Memory B cell (primary cell): ENCODE measurements around the gene MS4A3.
"Not testable (repeated sequence)": the region's sequence is repeated elsewhere in the genome, so short reads cannot be mapped to it uniquely, and the experiment has no call there.

Experiments used
- ATAC-seq: fragments of 150-1000 bp; cut with Tn5 transposase; 2 replicates; pipeline ENCODE4 v1.10.0; 2021; ENCODE audit warnings: low read depth, mild to moderate bottlenecking, moderate library complexity
- DNase-seq, 2 donors: peaks; one replicate each; pipeline ENCODE4 v3.0.0; 2022; ENCODE audit warnings: low spot score in 2 of 2
- H3K27ac Mint-ChIP-seq: one replicate; pipeline ENCODE4 v1.8.0; 2022; ENCODE audit warnings: mild to moderate bottlenecking, moderate library complexity, mixed read lengths
- H3K27me3 Mint-ChIP-seq: one replicate; pipeline ENCODE4 v1.8.0; 2022; ENCODE audit warnings: mixed read lengths
- H3K36me3 Mint-ChIP-seq: one replicate; pipeline ENCODE4 v1.8.0; 2022; ENCODE audit warnings: mild to moderate bottlenecking, mixed read lengths
- H3K4me1 Mint-ChIP-seq: one replicate; pipeline ENCODE4 v1.8.0; 2022; ENCODE audit warnings: mixed read lengths
- H3K4me3 Mint-ChIP-seq: one replicate; pipeline ENCODE4 v1.8.0; 2022; ENCODE audit warnings: mild to moderate bottlenecking, moderate library complexity, mixed read lengths
- H3K9me3 Mint-ChIP-seq: one replicate; pipeline ENCODE4 v1.8.0; 2022; ENCODE audit warnings: mixed read lengths

Gene MS4A3

GRCh38 chr11:60108631-60109030 lies 52.2 kb downstream of the MS4A3 start:
- not testable (repeated sequence) for H3K36me3 Mint-ChIP-seq, DNase-seq, H3K4me3 Mint-ChIP-seq, H3K9me3 Mint-ChIP-seq, H3K27ac Mint-ChIP-seq, H3K4me1 Mint-ChIP-seq, H3K27me3 Mint-ChIP-seq, ATAC-seq

DNA sequence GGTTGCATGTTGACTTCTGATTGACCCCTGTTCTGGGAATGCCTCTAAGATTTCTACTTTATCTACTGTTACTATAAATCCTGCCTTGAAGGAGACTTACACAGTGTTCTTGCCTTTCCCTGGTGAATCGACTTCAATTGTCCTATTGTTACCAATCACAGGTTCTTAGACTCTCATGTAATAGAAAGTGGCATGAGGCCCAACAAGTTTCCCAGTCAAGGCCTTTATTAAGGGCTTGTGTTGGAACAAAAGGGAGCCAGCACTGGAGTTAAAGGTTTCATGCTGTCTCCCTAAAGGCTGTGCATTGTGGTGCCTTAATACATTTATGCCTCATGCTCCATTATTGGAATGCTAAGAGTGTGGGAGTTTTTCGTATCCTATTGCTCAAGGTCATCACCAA lies 55.3 kb downstream of the MS4A3 start:
- Mint-ChIP-seq H3K9me3 (no peaks in the 10 kb centered on the region), H3K27ac (no peak overlapping the region), H3K36me3 (no peaks in the 10 kb centered on the region), H3K27me3 (peaks cover 11% of the 10 kb centered on the region), H3K4me1 (no peaks in the 10 kb centered on the region), H3K4me3 (no peak overlapping the region)
- DNase-seq: no peak
- ATAC-seq: no peak

GRCh38 chr11:60116996-60117790 lies 60.7 kb downstream of the MS4A3 start:
- peaks cover 3% of the 10 kb centered on the region for H3K9me3 Mint-ChIP-seq
- no peak overlapping the region for H3K4me3 Mint-ChIP-seq
- no peaks in the 10 kb centered on the region for H3K36me3 Mint-ChIP-seq
- no peak for DNase-seq
- ATAC-seq: no peak
- H3K4me1 Mint-ChIP-seq: no peaks in the 10 kb centered on the region
- peaks cover 13% of the 10 kb centered on the region for H3K27me3 Mint-ChIP-seq
- no peak overlapping the region for H3K27ac Mint-ChIP-seq

DNA sequence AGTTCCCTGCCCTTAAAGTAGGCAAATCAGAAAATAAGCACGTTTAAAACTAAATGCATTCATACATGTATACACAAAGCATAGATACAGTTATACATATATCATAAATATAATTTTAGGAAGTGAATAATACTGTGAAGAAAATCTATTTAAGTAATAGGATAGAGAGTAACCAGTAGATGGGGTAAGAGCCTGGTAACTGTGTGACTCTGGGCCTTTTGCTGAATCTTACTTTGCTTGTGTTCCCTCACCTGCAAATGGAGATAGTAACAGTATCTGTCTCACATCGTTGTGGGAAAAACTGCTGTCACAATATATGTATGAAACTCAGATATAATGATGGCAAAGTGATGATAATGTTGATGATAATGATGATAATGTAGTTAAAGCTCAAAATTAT lies 61.9 kb downstream of the MS4A3 start:
- ATAC-seq (no peak), DNase-seq (no peak)
- Mint-ChIP-seq H3K27me3 (peaks cover 16% of the 10 kb centered on the region), H3K4me3 (no peak overlapping the region), H3K27ac (no peak overlapping the region), H3K9me3 (peaks cover 3% of the 10 kb centered on the region), H3K36me3 (no peaks in the 10 kb centered on the region), H3K4me1 (no peaks in the 10 kb centered on the region)

DNA sequence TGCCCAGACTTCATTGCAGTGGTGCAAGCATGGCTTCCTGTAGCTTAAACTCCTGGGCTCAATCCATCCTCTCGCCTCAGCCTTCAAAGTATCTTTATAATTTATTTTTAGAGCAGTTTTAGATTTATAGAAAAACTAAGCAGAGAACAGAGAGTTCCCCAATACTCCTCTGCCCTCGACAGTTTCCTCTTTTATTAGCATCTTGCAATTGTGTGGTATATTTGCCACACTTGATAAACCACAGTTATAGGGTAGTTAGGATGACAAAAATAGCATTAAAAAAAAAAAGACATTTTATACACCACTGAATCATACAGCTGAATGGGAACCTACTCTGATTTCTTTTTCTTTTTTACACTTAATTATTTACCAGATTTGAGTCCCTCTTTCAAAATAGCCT lies 63.2 kb downstream of the MS4A3 start:
- H3K4me1 Mint-ChIP-seq: no peaks in the 10 kb centered on the region
- DNase-seq (no peak), ATAC-seq (no peak)
- peaks cover 3% of the 10 kb centered on the region for H3K9me3 Mint-ChIP-seq
- H3K4me3 Mint-ChIP-seq: no peak overlapping the region
- H3K27ac Mint-ChIP-seq: no peak overlapping the region
- H3K36me3 Mint-ChIP-seq: no peaks in the 10 kb centered on the region
- H3K27me3 Mint-ChIP-seq: peaks cover 16% of the 10 kb centered on the region
